WTC11 (cell line): ENCODE data around the gene SETD2. TPM values are rescaled to one million over a fixed set of nuclear protein-coding genes. Genes with fewer than 3 reads are reported as not detected.

Experiments
- ATAC-seq: fragments of 200-7000 bp; cut with Tn5 transposase; 2 replicates; pipeline ENCODE4 v1.10.0; 2021; ENCODE audit warnings: mild to moderate bottlenecking, moderate library complexity
- CTCF ChIA-PET: fragments of 300-600 bp; sonication (Branson Sonifier 250); formaldehyde crosslinking; loops from one replicate; lab custom pipeline; 2021; ENCODE audit warnings: antibody characterized with exemption; lab: Charles Lee
- POLR2A ChIA-PET: fragments of 350-600 bp; sonication (Branson Sonifier 250); formaldehyde crosslinking; loops from one replicate; lab custom pipeline; 2021; ENCODE audit warnings: antibody characterized with exemption; lab: Charles Lee
- DNase-seq: peaks from one replicate; pipeline ENCODE4 v3.0.0; 2021; ENCODE audit warnings: low spot score
- H3K27ac Mint-ChIP-seq: 2 replicates; pipeline ENCODE4 v1.8.0; 2021; ENCODE audit warnings: mixed read lengths
- H3K27me3 Mint-ChIP-seq: 2 replicates; pipeline ENCODE4 v1.8.0; 2021; ENCODE audit warnings: low read depth, mild to moderate bottlenecking, moderate library complexity, mixed read lengths
- H3K36me3 Mint-ChIP-seq: 2 replicates; pipeline ENCODE4 v1.8.0; 2021; ENCODE audit warnings: mixed read lengths
- H3K4me1 Mint-ChIP-seq: 2 replicates; pipeline ENCODE4 v1.8.0; 2022; ENCODE audit warnings: mixed read lengths
- H3K4me3 Mint-ChIP-seq: 2 replicates; pipeline ENCODE4 v1.8.0; 2021; ENCODE audit warnings: mild to moderate bottlenecking, moderate library complexity, mixed read lengths
- H3K9me3 Mint-ChIP-seq: 2 replicates; pipeline ENCODE4 v1.8.0; 2021; ENCODE audit warnings: mixed read lengths
- ATF1 ChIP-seq: sonication (generic); formaldehyde crosslinking; IDR thresholded peaks from 2 replicates; pipeline ENCODE4 v1.8.1; 2023; ENCODE audit warnings: mild to moderate bottlenecking, moderate library complexity, missing genetic modification reagents
- ATF2 ChIP-seq: sonication (generic); formaldehyde crosslinking; IDR thresholded peaks from 2 replicates; pipeline ENCODE4 v1.8.1; 2022; ENCODE audit warnings: low read depth, missing genetic modification reagents, borderline replicate concordance
- ATF6 ChIP-seq: sonication (generic); formaldehyde crosslinking; IDR thresholded peaks from 2 replicates; pipeline ENCODE4 v1.8.1; 2023; ENCODE audit warnings: mild to moderate bottlenecking, missing genetic modification reagents
- CBFB ChIP-seq: sonication (generic); formaldehyde crosslinking; IDR thresholded peaks from 2 replicates; pipeline ENCODE4 v1.8.1; 2022; ENCODE audit warnings: mild to moderate bottlenecking, low read depth, missing genetic modification reagents
- CDX4 ChIP-seq: fragments of 250-450 bp; sonication (Bioruptor Pico); IDR thresholded peaks from 2 replicates; pipeline ENCODE4 v1.9.0; 2021; ENCODE audit warnings: moderate library complexity, mild to moderate bottlenecking, inconsistent platforms, borderline replicate concordance
- FOXK1 ChIP-seq: sonication (generic); formaldehyde crosslinking; IDR thresholded peaks from 2 replicates; pipeline ENCODE4 v1.8.0; 2022; ENCODE audit warnings: mild to moderate bottlenecking, moderate library complexity, missing genetic modification reagents
- GABPB1 ChIP-seq: sonication (generic); formaldehyde crosslinking; IDR thresholded peaks from 2 replicates; pipeline ENCODE4 v1.8.1; 2023; ENCODE audit warnings: mild to moderate bottlenecking, missing genetic modification reagents
- GRHL2 ChIP-seq: fragments of 250-450 bp; sonication (Bioruptor Pico); IDR thresholded peaks from 2 replicates; pipeline ENCODE4 v1.8.0; 2022; ENCODE audit warnings: mild to moderate bottlenecking, moderate library complexity; ENCODE audit not compliant: insufficient replicate concordance, severe bottlenecking
- MLX ChIP-seq: sonication (generic); formaldehyde crosslinking; IDR thresholded peaks from 2 replicates; pipeline ENCODE4 v1.8.1; 2023; ENCODE audit warnings: mild to moderate bottlenecking, missing genetic modification reagents, moderate library complexity
- PREB ChIP-seq: sonication (generic); formaldehyde crosslinking; IDR thresholded peaks from 2 replicates; pipeline ENCODE4 v1.8.1; 2022; ENCODE audit warnings: mild to moderate bottlenecking, missing genetic modification reagents, moderate library complexity, borderline replicate concordance
- RELA ChIP-seq: sonication (generic); formaldehyde crosslinking; IDR thresholded peaks from 2 replicates; pipeline ENCODE4 v1.8.1; 2022; ENCODE audit warnings: missing genetic modification reagents, mild to moderate bottlenecking, borderline replicate concordance
- RORB ChIP-seq: fragments of 250-450 bp; sonication (Bioruptor Pico); IDR thresholded peaks from 2 replicates; pipeline ENCODE4 v1.9.0; 2021; ENCODE audit warnings: mild to moderate bottlenecking
- SMAD4 ChIP-seq: sonication (generic); formaldehyde crosslinking; IDR thresholded peaks from 2 replicates; pipeline ENCODE4 v1.8.0; 2022; ENCODE audit warnings: mild to moderate bottlenecking, missing genetic modification reagents
- SP1 ChIP-seq: sonication (generic); formaldehyde crosslinking; conservative IDR thresholded peaks from 2 replicates; pipeline ENCODE4 v1.8.1; 2022; ENCODE audit warnings: missing genetic modification reagents
- TEAD4 ChIP-seq: sonication (generic); formaldehyde crosslinking; IDR thresholded peaks from 2 replicates; pipeline ENCODE4 v1.8.0; 2022; ENCODE audit warnings: mild to moderate bottlenecking, missing genetic modification reagents
- TP53 ChIP-seq: sonication (generic); formaldehyde crosslinking; IDR thresholded peaks from 2 replicates; pipeline ENCODE4 v1.8.1; 2023; ENCODE audit warnings: mild to moderate bottlenecking, missing genetic modification reagents
- USF1 ChIP-seq: sonication (generic); formaldehyde crosslinking; IDR thresholded peaks from 2 replicates; pipeline ENCODE4 v1.8.0; 2022; ENCODE audit warnings: mild to moderate bottlenecking, missing genetic modification reagents
- ZMAT4 ChIP-seq: fragments of 250-450 bp; sonication (Bioruptor Pico); IDR thresholded peaks from 2 replicates; pipeline ENCODE4 v1.9.0; 2021; ENCODE audit warnings: mild to moderate bottlenecking
- ZNF219 ChIP-seq: sonication (generic); formaldehyde crosslinking; IDR thresholded peaks from 2 replicates; pipeline ENCODE4 v1.8.0; 2023; ENCODE audit warnings: missing genetic modification reagents, mild to moderate bottlenecking, borderline replicate concordance
- ZNF281 ChIP-seq: sonication (generic); formaldehyde crosslinking; IDR thresholded peaks from 2 replicates; pipeline ENCODE4 v1.8.0; 2023; ENCODE audit warnings: mild to moderate bottlenecking, missing genetic modification reagents
- ZNF396 ChIP-seq: fragments of 250-450 bp; sonication (Bioruptor Pico); IDR thresholded peaks from 2 replicates; pipeline ENCODE4 v1.8.0; 2021; ENCODE audit warnings: mild to moderate bottlenecking, moderate library complexity, borderline replicate concordance
- ZNF671 ChIP-seq: fragments of 250-450 bp; sonication (Bioruptor Pico); IDR thresholded peaks from 2 replicates; pipeline ENCODE4 v1.8.0; 2021; ENCODE audit warnings: mild to moderate bottlenecking
- total RNA-seq: library from RNA; stranded (reverse); gene quantifications from 3 replicates; pipeline ENCODE4 v1.2.3, GENCODE V29; 2021

SETD2 gene
- total RNA-seq, 1 experiment from 2014 or later, result 39.8 TPM

GRCh38 chr3:46976326-46977190, 187.4 kb downstream of the SETD2 start, which contains the start of gene CCDC12 (continued):
- TF ChIP-seq FOXK1, result 0 out of 2 replicates have a peak, but pooled peaks have one; percentile 62

- ChIA-PET CTCF (no interaction called here), POLR2A (no interaction called here)
- no peak for DNase-seq
- H3K9me3 Mint-ChIP-seq, result no peaks in the 10 kb centered on the region
- H3K4me1 Mint-ChIP-seq, result peaks cover 25% of the 10 kb centered on the region
- H3K36me3 Mint-ChIP-seq, result peaks cover 15% of the 10 kb centered on the region
- H3K27ac Mint-ChIP-seq, result peak overlapping the region; percentile 76
- peak overlapping the region; percentile 98 for H3K4me3 Mint-ChIP-seq
- no peaks in the 10 kb centered on the region for H3K27me3 Mint-ChIP-seq
- no peak for TF ChIP-seq TEAD4 (CRISPR knock-in tag)
- no peak for TF ChIP-seq GABPB1 (CRISPR knock-in tag)
- TF ChIP-seq SP1, result no peak
- TF ChIP-seq FOXK1, result no peak
- no peak for TF ChIP-seq ATF6 (CRISPR knock-in tag)
- TF ChIP-seq CDX4 (CRISPR knock-in tag), result no peak
- no peak for TF ChIP-seq ATF1 (CRISPR knock-in tag)
- no peak for TF ChIP-seq ZMAT4
- TF ChIP-seq CBFB (CRISPR knock-in tag), result no peak
- no peak for TF ChIP-seq ZNF281
- no peak for TF ChIP-seq RORB (CRISPR knock-in tag)
- TF ChIP-seq ATF2 (CRISPR knock-in tag), result no peak
- no peak for ATAC-seq
Observed at GRCh38 chr3:46974421-46975171, 189.3 kb downstream of the SETD2 start.

- Mint-ChIP-seq H3K9me3 (no peaks in the 10 kb centered on the region), H3K27ac (no peak overlapping the region)
- no peak for TF ChIP-seq ZNF671 (CRISPR knock-in tag)
- TF ChIP-seq TP53 (CRISPR knock-in tag), result no peak
- TF ChIP-seq MLX (CRISPR knock-in tag), result no peak
- TF ChIP-seq ZNF219, result no peak
- no peak for TF ChIP-seq RELA (CRISPR knock-in tag)
- TF ChIP-seq ZNF396 (CRISPR knock-in tag), result no peak
- no peak for TF ChIP-seq GABPB1 (CRISPR knock-in tag)
- no peak for TF ChIP-seq SMAD4 (CRISPR knock-in tag)
- TF ChIP-seq USF1 (CRISPR knock-in tag), result no peak
- no peak for TF ChIP-seq GRHL2 (CRISPR knock-in tag)
- no peak for TF ChIP-seq PREB (CRISPR knock-in tag)
Observed at GRCh38 chr3:46972396-46972795, 191.5 kb downstream of the SETD2 start.

More at GRCh38 chr3:46972396-46972795, 191.5 kb downstream of the SETD2 start:
- peaks cover 15% of the 10 kb centered on the region for H3K36me3 Mint-ChIP-seq
- H3K27me3 Mint-ChIP-seq, result no peaks in the 10 kb centered on the region
- POLR2A ChIA-PET, result no interaction called here
- ATAC-seq, result no peak
- H3K4me3 Mint-ChIP-seq, result no peak overlapping the region
- CTCF ChIA-PET, result interaction anchor here (1.1 kb wide), 1 partner anchor 49 kb away, joined by 6 read pairs; no protein-coding TSS in a partner anchor
- peaks cover 19% of the 10 kb centered on the region for H3K4me1 Mint-ChIP-seq
- DNase-seq, result no peak
